Thyroid gland (tissue), 4 donors: ENCODE results near the gene RNFT2. TPM values are rescaled to one million over a fixed set of nuclear protein-coding genes. Genes with fewer than 3 reads are reported as not detected.

Experiments
- DNase-seq, 2 donors: peaks; one replicate each; pipeline ENCODE4 v3.0.0-alpha.2; 2019
- H3K27ac ChIP-seq, 3 donors: fragments of 200-600 bp; sonication (generic); 1 replicate in 2 of 3; 2 replicates in 1 of 3; pipeline ENCODE4 v1.5.1; 2016 to 2019; ENCODE audit warnings: mild to moderate bottlenecking in 1 of 3, moderate library complexity in 1 of 3
- H3K27me3 ChIP-seq: fragments of 200-600 bp; sonication (generic); one replicate; pipeline ENCODE4 v1.5.1; 2019
- H3K36me3 ChIP-seq, 2 donors: fragments of 200-600 bp; sonication (generic); one replicate each; pipeline ENCODE4 v1.5.1; 2016 to 2019
- H3K4me1 ChIP-seq, 2 donors: fragments of 200-600 bp; sonication (generic); one replicate each; pipeline ENCODE4 v1.5.1; 2017 to 2019
- H3K4me3 ChIP-seq, 3 donors: fragments of 200-600 bp; sonication (generic); replicated peaks in 1 of 3; 1 replicate in 2 of 3; 2 replicates in 1 of 3; pipeline ENCODE4 v1.5.1; 2016; ENCODE audit warnings: mild to moderate bottlenecking in 1 of 3
- H3K9me3 ChIP-seq: fragments of 200-600 bp; sonication (generic); one replicate; pipeline ENCODE4 v1.5.1; 2017
- POLR2A ChIP-seq, 2 donors: fragments of 450-650 bp; IDR thresholded peaks; one replicate each; pipeline ENCODE4 v1.6.1; 2017; ENCODE audit warnings: antibody characterized with exemption in 2 of 2, mild to moderate bottlenecking in 2 of 2, moderate library complexity in 1 of 2
- WGBS, 2 donors: methylation state at CpG; one replicate each; pipeline ENCODE4 v1.1.5; 2017; 5-methylcytosine and 5-hydroxymethylcytosine counted together
- intact Hi-C: fragments of 100-400 bp; cut with DNase I; formaldehyde crosslinking; loops from one replicate; pipeline ENCODE4 v1.15.1; 2023
- total RNA-seq, 4 donors: library from RNA; depleted of rRNA; stranded (reverse); fragments of >200 nt; gene quantifications; one replicate each; pipeline ENCODE4 v1.2.3, GENCODE V29; 2016
- TF ChIP-seq, protein P1 (sequence below), 6 experiments: fragments of 200-600 bp in 3 of 6; fragments of 450-650 bp in 3 of 6; sonication (generic) in 3 of 6; IDR thresholded peaks; one replicate each; pipeline ENCODE4 v1.5.1; 2016 to 2019; ENCODE audit warnings: antibody characterized with exemption in 6 of 6, mild to moderate bottlenecking in 2 of 6, inconsistent platforms in 1 of 6, moderate library complexity in 1 of 6

Gene RNFT2
- total RNA-seq, 4 donors from 2014 or later, result 2.3 to 5.0 (median 4.5) TPM

DNA sequence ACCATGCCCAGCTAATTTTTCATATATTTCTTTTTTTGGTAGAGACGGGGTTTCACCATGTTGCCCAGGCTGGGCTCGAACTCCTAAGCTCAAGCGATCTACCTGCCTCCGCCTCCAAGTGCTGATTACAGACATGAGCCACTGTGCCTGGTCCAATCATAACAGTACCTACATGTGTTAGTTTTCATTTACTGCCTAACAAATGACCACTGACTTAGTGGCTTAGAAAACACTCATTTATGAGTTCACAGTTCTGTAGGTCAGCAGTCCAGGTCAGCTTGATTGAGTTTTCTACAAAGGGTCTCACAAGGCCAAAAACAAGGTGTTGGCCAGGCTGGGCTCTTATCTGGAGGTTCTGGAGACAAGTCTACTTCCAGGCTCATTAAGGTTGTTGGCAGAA lies 60.6 kb downstream of the RNFT2 start:
- intact Hi-C loops, result no loop called here
- TF ChIP-seq POLR2A (IDR thresholded peaks at IDR 0.05), result no peak
- TF ChIP-seq, protein P1, sequence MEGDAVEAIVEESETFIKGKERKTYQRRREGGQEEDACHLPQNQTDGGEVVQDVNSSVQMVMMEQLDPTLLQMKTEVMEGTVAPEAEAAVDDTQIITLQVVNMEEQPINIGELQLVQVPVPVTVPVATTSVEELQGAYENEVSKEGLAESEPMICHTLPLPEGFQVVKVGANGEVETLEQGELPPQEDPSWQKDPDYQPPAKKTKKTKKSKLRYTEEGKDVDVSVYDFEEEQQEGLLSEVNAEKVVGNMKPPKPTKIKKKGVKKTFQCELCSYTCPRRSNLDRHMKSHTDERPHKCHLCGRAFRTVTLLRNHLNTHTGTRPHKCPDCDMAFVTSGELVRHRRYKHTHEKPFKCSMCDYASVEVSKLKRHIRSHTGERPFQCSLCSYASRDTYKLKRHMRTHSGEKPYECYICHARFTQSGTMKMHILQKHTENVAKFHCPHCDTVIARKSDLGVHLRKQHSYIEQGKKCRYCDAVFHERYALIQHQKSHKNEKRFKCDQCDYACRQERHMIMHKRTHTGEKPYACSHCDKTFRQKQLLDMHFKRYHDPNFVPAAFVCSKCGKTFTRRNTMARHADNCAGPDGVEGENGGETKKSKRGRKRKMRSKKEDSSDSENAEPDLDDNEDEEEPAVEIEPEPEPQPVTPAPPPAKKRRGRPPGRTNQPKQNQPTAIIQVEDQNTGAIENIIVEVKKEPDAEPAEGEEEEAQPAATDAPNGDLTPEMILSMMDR (IDR thresholded peaks at IDR 0.05), result no peak
- WGBS, 2 donors, result 97 to 98% methylated on average over 4 of the region's 4 CpGs

DNA sequence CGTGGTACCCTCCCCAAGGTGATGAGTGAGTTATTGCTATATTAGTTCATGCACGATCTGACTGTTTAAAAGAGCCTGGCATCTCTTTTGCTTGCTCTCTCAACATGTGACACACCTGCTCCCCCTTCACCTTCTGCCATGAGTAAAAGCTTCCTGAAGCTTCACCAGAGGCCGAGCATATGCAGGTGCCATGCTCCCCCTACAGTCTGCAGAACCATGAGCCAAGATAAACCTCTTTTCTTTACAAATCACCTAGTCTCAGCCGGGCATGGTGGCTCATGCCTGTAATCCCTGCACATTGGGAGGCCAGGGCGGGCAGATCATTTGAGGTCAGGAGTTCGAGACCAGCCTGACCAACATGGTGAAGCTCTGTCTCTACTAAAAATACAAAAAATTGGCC lies 61.8 kb downstream of the RNFT2 start:
- H3K27ac ChIP-seq, result no peak overlapping the region
- intact Hi-C loops, result no loop called here
- H3K4me3 ChIP-seq, result no peak overlapping the region
- TF ChIP-seq POLR2A (IDR thresholded peaks at IDR 0.05), result no peak
- TF ChIP-seq, protein P1 (IDR thresholded peaks at IDR 0.05), result no peak
- no peak for DNase-seq
- H3K27me3 ChIP-seq, result no peaks in the 10 kb centered on the region
- no peaks in the 10 kb centered on the region for H3K36me3 ChIP-seq
- no peaks in the 10 kb centered on the region for H3K4me1 ChIP-seq
- no peaks in the 10 kb centered on the region for H3K9me3 ChIP-seq
- 78 to 84% methylated on average over 5 to 6 of the region's 6 CpGs for WGBS, 2 donors

More for the DNA sequence above, 60.6 kb downstream of the RNFT2 start:
- Histone ChIP-seq H3K4me3 (no peak overlapping the region), H3K27ac (no peak overlapping the region), H3K9me3 (no peaks in the 10 kb centered on the region), H3K36me3 (no peaks in the 10 kb centered on the region), H3K27me3 (no peaks in the 10 kb centered on the region), H3K4me1 (no peaks in the 10 kb centered on the region)
- no peak for DNase-seq

DNA sequence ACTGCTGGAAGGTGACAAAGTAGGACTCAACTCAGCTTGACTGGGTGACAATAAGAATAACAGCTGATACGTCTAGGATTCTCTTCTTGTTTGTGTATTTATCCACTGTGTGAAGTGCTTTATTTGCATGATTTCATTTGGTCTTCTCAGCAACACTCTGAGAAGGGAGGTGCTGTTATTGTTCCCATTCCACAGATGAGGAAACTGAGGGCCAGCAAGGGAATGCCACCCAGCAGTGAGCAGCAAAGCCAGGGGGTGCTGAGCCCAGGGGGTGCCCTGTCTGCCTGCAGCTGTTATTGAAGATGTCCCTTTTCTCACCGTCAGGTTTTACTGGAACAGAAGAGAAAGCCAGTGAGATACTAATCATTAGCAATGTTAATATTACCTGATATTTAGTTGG lies 62.8 kb downstream of the RNFT2 start:
- WGBS, 2 donors, result 82 to 85% methylated on average over 2 of the region's 2 CpGs
- TF ChIP-seq, protein P1 (IDR thresholded peaks at IDR 0.05), result no peak
- no peak for TF ChIP-seq POLR2A (IDR thresholded peaks at IDR 0.05)
- no peaks in the 10 kb centered on the region for H3K9me3 ChIP-seq
- H3K27me3 ChIP-seq, result no peaks in the 10 kb centered on the region
- intact Hi-C loops, result no loop called here
- no peak for DNase-seq
- H3K4me1 ChIP-seq, result no peaks in the 10 kb centered on the region
- H3K4me3 ChIP-seq, result no peak overlapping the region
- no peak overlapping the region for H3K27ac ChIP-seq
- no peaks in the 10 kb centered on the region for H3K36me3 ChIP-seq

DNA sequence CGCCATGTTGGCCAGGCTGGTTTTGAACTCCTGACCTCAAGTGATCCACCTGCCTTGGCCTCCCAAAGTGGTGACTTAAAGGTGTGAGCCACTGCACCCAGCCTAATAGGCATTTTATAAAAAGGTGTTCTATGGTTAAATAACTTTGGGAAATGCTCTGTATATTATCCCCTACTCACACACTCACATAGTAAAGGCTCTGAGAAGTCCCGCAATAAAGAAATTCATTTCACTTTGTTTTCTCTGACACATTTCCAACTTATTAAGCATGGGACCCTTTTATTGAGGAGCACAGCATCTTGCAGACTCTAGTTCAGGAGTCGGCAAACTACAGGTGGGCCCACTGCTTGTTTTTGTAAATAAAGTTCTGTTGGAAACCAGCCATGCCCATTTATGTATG lies 63.9 kb downstream of the RNFT2 start:
- intact Hi-C loops, result no loop called here
- H3K9me3 ChIP-seq, result no peaks in the 10 kb centered on the region
- DNase-seq, result no peak
- H3K4me1 ChIP-seq, result peaks cover 0 to 4% of the 10 kb centered on the region in 2 donors
- no peak overlapping the region for H3K4me3 ChIP-seq
- no peaks in the 10 kb centered on the region for H3K27me3 ChIP-seq
- WGBS, 2 donors, result 91 to 100% methylated on average over 3 of the region's 3 CpGs
- H3K36me3 ChIP-seq, result no peaks in the 10 kb centered on the region
- TF ChIP-seq, protein P1 (IDR thresholded peaks at IDR 0.05), result no peak
- TF ChIP-seq POLR2A (IDR thresholded peaks at IDR 0.05), result no peak
- H3K27ac ChIP-seq, result no peak overlapping the region

DNA sequence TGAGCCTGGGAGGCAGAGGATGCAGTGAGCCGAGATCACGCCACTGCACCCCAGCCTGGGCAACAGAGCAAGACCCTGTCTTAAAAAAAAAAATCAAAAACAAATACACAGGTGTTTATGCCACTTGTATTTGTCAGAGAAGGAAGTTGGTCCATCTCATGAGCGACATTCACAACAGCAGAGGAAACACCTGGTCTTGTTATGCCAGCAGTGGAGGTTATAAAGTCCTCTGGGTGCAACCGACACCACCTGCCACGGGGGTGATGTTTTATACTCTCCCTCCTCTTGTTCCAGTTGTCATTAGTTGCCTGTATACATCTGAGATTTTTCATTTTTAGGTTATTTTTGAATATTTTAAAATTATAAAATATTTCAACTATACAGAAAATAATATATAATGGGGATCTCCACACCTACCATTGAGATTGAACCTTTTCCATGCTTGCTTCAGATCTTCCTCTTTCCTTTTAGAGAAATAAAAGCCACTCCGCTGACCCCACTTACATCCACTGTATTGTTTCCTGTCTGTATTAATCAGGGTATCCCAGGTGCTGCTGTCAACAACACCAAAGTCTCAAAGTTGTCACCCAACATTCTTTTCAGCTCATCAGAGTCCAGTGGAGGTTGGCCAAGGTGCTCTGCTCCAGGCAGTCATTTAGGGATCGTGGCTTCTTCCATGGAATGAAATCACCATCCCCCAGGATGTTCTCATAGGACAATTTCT lies 65.1 kb downstream of the RNFT2 start:
- H3K9me3 ChIP-seq, result no peaks in the 10 kb centered on the region
- H3K27me3 ChIP-seq, result no peaks in the 10 kb centered on the region
- H3K4me1 ChIP-seq, result peaks cover 0 to 6% of the 10 kb centered on the region in 2 donors
- intact Hi-C loops, result no loop called here
- H3K36me3 ChIP-seq, result no peaks in the 10 kb centered on the region
- no peak for DNase-seq
- no peak overlapping the region for H3K27ac ChIP-seq
- no peak for TF ChIP-seq POLR2A (IDR thresholded peaks at IDR 0.05)
- TF ChIP-seq, protein P1 (IDR thresholded peaks at IDR 0.05), result no peak
- WGBS, 2 donors, result 77 to 94% methylated on average over 7 of the region's 7 CpGs
- H3K4me3 ChIP-seq, result no peak overlapping the region
